ENCODE results near the gene CASS4.

DNA sequence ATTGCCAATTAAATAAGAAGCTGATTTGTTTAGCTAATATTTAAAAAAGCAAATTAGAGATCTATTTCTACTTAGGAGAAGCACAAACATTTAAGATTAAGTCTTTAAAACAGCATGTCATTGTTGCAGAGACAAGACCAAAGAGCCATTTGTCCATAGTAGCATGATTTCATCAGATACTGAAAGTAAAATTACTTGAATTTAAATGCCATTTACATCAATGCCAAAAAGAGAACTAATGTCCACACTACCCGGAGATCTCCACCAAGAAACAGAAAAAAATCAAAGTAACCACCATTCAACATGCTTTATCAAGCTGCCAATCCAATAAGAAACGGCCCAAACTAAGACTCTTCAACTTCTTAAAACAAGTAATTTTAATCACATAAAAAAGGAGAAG lies 35.7 kb upstream of the CASS4 start:
- TF ChIP-seq TP53 (CRISPR knock-in tag; IDR thresholded peaks at IDR 0.05) (no peak), REST (IDR thresholded peaks at IDR 0.05) (no peak), MAZ (IDR thresholded peaks at IDR 0.05; ENCODE audit: borderline replicate concordance, low read depth, low read length) (no peak), EHMT2 (IDR thresholded peaks at IDR 0.05; ENCODE audit: low read depth) (no peak), SMC3 (IDR thresholded peaks at IDR 0.05) (no peak), CEBPB (IDR thresholded peaks at IDR 0.05) (no peak), RCOR1 (IDR thresholded peaks at IDR 0.05; ENCODE audit: low read depth, low read length) (no peak), JUN (IDR thresholded peaks at IDR 0.05) (no peak)
- TF ChIP-seq, protein P1, sequence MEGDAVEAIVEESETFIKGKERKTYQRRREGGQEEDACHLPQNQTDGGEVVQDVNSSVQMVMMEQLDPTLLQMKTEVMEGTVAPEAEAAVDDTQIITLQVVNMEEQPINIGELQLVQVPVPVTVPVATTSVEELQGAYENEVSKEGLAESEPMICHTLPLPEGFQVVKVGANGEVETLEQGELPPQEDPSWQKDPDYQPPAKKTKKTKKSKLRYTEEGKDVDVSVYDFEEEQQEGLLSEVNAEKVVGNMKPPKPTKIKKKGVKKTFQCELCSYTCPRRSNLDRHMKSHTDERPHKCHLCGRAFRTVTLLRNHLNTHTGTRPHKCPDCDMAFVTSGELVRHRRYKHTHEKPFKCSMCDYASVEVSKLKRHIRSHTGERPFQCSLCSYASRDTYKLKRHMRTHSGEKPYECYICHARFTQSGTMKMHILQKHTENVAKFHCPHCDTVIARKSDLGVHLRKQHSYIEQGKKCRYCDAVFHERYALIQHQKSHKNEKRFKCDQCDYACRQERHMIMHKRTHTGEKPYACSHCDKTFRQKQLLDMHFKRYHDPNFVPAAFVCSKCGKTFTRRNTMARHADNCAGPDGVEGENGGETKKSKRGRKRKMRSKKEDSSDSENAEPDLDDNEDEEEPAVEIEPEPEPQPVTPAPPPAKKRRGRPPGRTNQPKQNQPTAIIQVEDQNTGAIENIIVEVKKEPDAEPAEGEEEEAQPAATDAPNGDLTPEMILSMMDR (IDR thresholded peaks at IDR 0.05): no peak
- TF ChIP-seq, protein P2, sequence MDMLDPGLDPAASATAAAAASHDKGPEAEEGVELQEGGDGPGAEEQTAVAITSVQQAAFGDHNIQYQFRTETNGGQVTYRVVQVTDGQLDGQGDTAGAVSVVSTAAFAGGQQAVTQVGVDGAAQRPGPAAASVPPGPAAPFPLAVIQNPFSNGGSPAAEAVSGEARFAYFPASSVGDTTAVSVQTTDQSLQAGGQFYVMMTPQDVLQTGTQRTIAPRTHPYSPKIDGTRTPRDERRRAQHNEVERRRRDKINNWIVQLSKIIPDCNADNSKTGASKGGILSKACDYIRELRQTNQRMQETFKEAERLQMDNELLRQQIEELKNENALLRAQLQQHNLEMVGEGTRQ (IDR thresholded peaks at IDR 0.05): no peak
